Ovary (tissue), 9 donors: ENCODE data around the gene SLC12A2. TPM values are rescaled to one million over a fixed set of nuclear protein-coding genes. Genes with fewer than 3 reads are reported as not detected.
A peak's percentile ranks its signal among the peaks of the same experiment; 100 is the strongest.

Source experiments
- DNase-seq, 5 donors: peaks; one replicate each; pipeline ENCODE4 v3.0.0-alpha.2; 2019 to 2020
- H3K27ac ChIP-seq, 2 donors: fragments of 200-600 bp; one replicate each; pipeline versions ENCODE4 v1.5.1 to v1.8.0; 2019 to 2022
- H3K27me3 ChIP-seq: fragments of 200-600 bp; one replicate; pipeline ENCODE4 v1.8.0; 2022
- H3K36me3 ChIP-seq: fragments of 200-600 bp; sonication (generic); one replicate; pipeline ENCODE4 v1.5.1; 2019
- H3K4me1 ChIP-seq: one replicate; pipeline ENCODE4 v1.8.1; 2013; ENCODE audit warnings: mild to moderate bottlenecking, moderate library complexity; ENCODE audit not compliant: insufficient read depth
- H3K4me3 ChIP-seq: fragments of 200-600 bp; sonication (generic); one replicate; pipeline ENCODE4 v1.5.1; 2017
- H3K9me3 ChIP-seq, 2 donors: fragments of 200-600 bp in 1 of 2; sonication (generic) in 1 of 2; one replicate each; pipeline versions ENCODE4 v1.5.1 to v1.8.1; 2013 to 2019; ENCODE audit warnings: mild to moderate bottlenecking in 1 of 2, moderate library complexity in 1 of 2
- EP300 ChIP-seq: sonication (generic); formaldehyde crosslinking; IDR thresholded peaks from one replicate; pipeline ENCODE4 v1.6.1; 2017; ENCODE audit warnings: antibody characterized with exemption
- POLR2A ChIP-seq: fragments of 450-650 bp; IDR thresholded peaks from one replicate; pipeline ENCODE4 v1.6.1; 2017; ENCODE audit warnings: antibody characterized with exemption, mild to moderate bottlenecking, moderate library complexity
- WGBS, 3 donors: extraction: QIAGEN DNeasy Blood & Tissue Kit in 1 of 3; methylation state at CpG; one replicate each; pipeline versions ENCODE4 v1.1.5 to v1.1.7; 2013 to 2017; 5-methylcytosine and 5-hydroxymethylcytosine counted together
- intact Hi-C, 4 donors: fragments of 100-400 bp; cut with DNase I; formaldehyde crosslinking; loops; one replicate each; pipeline versions ENCODE4 v1.11.0 to v1.15.1; 2022 to 2023
- polyA plus RNA-seq, 2 donors: library from polyadenylated mRNA; stranded (reverse); fragments of 200-250 nt in 1 of 2; fragments of 350-450 nt in 1 of 2; fragmentation: Illumina TruSeq in 1 of 2; extraction: RNeasy Lipid Tissue Mini Kit (QIAGEN cat#74804) in 1 of 2; gene quantifications; one replicate each; pipeline ENCODE4 v1.2.3, GENCODE V29; 2013 to 2014
- total RNA-seq, 7 donors: library from RNA; depleted of rRNA in 2 of 7; stranded (reverse); fragments of >200 nt in 2 of 7; fragmentation: NEBNext Ultra II Directional in 3 of 7; extraction: Animal tissue kit (Norgen Biotek cat#: 25700) in 3 of 7; gene quantifications; one replicate each; pipeline versions ENCODE4 v1.1.0 to v1.2.4, GENCODE V29; 2016 to 2023
- TF ChIP-seq, protein P1 (sequence below), 3 donors: fragments of 450-650 bp in 2 of 3; fragments of 200-600 bp in 1 of 3; IDR thresholded peaks; one replicate each; pipeline versions ENCODE4 v1.5.1 to v1.8.0; 2016 to 2022; ENCODE audit warnings: antibody characterized with exemption in 3 of 3, mild to moderate bottlenecking in 1 of 3
- donor health status: DM: no; HTN: no; CAD: no; lungs with moderate emphysema.
- donor health status: DM: no; HTN: no; CAD: no.
- donor health status: Bipolar disorder and iron deficiency.
- donor health status: DM: yes; HTN: yes; CAD: no.
- donor health status: DM: no; HTN: no; CAD: no.
- donor health status: DM: yes; HTN: yes; CAD: no.

The SLC12A2 gene
- total and polyA plus RNA-seq, 9 donors: 7.0 to 31.6 (median 20.5) TPM

DNA sequence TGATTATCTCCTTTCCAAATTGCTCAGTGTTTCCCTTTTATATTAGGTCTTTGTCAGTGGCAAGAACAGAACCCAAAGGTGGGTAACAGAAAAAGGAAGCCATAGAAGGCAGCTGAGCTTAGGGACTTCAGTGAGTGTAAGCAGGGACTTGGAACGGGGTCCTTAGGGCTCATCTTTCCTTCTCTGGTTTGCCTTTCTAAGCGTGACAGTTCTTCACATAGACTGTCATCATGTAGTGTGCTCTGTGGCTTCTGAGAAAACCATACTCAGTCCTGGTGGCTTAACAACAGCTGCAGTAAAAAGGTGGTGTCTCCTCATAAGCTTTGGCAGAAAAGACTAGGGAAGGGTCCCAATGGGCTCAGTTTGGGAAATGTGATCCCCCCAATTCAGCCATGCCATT, 108.8 kb downstream of the SLC12A2 start:
- 91 to 96% (median 94%) methylated on average over 2 of the region's 2 CpGs for WGBS, 3 donors
- Histone ChIP-seq H3K27ac (no peak overlapping the region), H3K36me3 (no peaks in the 10 kb centered on the region), H3K9me3 (no peaks in the 10 kb centered on the region), H3K27me3 (no peaks in the 10 kb centered on the region), H3K4me3 (no peak overlapping the region), H3K4me1 (peaks cover 3% of the 10 kb centered on the region)
- DNase-seq: no peak
- intact Hi-C loops: loop anchor here in 1 of 4 donors (10.0 kb wide), 1 partner anchor 108 kb away; the partner anchor contains the start of gene SLC12A2
- TF ChIP-seq EP300 (no peak), POLR2A (no peak)
- TF ChIP-seq, protein P1, sequence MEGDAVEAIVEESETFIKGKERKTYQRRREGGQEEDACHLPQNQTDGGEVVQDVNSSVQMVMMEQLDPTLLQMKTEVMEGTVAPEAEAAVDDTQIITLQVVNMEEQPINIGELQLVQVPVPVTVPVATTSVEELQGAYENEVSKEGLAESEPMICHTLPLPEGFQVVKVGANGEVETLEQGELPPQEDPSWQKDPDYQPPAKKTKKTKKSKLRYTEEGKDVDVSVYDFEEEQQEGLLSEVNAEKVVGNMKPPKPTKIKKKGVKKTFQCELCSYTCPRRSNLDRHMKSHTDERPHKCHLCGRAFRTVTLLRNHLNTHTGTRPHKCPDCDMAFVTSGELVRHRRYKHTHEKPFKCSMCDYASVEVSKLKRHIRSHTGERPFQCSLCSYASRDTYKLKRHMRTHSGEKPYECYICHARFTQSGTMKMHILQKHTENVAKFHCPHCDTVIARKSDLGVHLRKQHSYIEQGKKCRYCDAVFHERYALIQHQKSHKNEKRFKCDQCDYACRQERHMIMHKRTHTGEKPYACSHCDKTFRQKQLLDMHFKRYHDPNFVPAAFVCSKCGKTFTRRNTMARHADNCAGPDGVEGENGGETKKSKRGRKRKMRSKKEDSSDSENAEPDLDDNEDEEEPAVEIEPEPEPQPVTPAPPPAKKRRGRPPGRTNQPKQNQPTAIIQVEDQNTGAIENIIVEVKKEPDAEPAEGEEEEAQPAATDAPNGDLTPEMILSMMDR (IDR thresholded peaks at IDR 0.05): no peak

DNA sequence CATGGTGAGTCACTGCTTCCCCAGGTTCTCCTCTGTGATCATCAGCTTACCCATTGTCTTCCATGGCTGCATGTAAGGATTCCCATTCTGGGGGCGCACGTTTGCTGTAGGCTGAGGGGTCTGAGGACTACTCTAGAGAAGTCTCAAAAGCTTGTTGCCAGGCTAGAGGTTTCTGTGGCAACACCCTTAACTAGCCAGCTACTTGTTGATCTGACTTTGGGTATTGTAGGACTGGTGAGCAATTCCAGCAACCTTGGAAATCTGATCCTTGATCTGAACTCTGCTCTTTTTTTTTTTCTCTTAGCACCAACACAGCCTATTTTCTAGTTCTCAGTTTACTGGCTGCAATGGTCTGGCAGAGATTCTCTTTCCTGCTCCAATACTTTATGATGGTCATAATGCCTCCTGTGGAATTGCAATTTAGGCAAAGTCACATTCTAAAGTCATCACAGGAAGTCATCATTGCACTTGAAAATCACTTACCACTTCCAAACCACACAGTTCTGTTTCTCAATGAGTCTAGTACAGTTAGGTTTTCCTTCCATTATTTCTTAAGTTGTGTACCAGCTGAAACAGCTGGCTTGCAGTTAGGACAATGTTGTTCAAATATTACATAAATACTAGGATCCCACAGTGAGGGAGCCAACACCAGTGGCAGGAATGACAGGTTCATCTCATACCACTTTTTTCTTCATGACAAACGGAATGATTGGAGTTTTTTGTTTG, 110.3 kb downstream of the SLC12A2 start:
- TF ChIP-seq EP300 (no peak), POLR2A (no peak)
- TF ChIP-seq, protein P1 (IDR thresholded peaks at IDR 0.05): no peak
- H3K9me3 ChIP-seq: no peaks in the 10 kb centered on the region
- peaks cover 7% of the 10 kb centered on the region for H3K4me1 ChIP-seq
- H3K27ac ChIP-seq: no peak overlapping the region
- H3K36me3 ChIP-seq: no peaks in the 10 kb centered on the region
- WGBS, 3 donors: 90 to 97% (median 95%) methylated on average over 3 of the region's 3 CpGs
- H3K4me3 ChIP-seq: no peak overlapping the region
- no peaks in the 10 kb centered on the region for H3K27me3 ChIP-seq
- intact Hi-C loops: loop anchor here in 1 of 4 donors (10.0 kb wide), 1 partner anchor 109 kb away; the partner anchor contains the start of gene SLC12A2
- DNase-seq: no peak

DNA sequence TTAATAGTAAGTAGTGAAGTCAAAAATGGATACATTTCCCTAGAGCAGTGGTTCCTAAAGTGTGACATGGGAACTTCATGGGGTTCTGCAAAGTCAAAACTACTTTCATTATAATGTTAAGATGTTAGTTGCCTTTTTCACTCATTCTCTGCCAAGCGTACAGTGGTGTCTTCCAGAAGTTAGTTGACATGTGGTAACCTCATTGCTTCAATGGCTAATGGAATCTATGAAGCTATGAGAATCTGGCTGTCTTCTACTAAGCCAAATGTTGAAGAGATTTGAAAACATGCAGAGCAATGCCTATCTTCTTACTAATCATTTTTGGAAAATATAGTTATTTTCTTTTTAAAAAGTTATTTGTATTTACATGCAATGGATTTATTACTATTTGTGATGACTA, 111.8 kb downstream of the SLC12A2 start:
- DNase-seq: no peak
- no peaks in the 10 kb centered on the region for H3K9me3 ChIP-seq
- no peaks in the 10 kb centered on the region for H3K27me3 ChIP-seq
- no peaks in the 10 kb centered on the region for H3K36me3 ChIP-seq
- WGBS, 3 donors: 94 to 98% (median 98%) methylated on average over 1 of the region's 1 CpG
- intact Hi-C loops: loop anchor here in 2 of 4 donors (5.0 to 10.0 kb wide), 2 partner anchors 111 to 633 kb away; partner anchors contain the start of gene SLC12A2 (in 1 of the 2)
- H3K27ac ChIP-seq: no peak overlapping the region
- TF ChIP-seq POLR2A: no peak
- TF ChIP-seq EP300: no peak
- TF ChIP-seq, protein P1 (IDR thresholded peaks at IDR 0.05): no peak
- no peak overlapping the region for H3K4me3 ChIP-seq
- peaks cover 7% of the 10 kb centered on the region for H3K4me1 ChIP-seq

DNA sequence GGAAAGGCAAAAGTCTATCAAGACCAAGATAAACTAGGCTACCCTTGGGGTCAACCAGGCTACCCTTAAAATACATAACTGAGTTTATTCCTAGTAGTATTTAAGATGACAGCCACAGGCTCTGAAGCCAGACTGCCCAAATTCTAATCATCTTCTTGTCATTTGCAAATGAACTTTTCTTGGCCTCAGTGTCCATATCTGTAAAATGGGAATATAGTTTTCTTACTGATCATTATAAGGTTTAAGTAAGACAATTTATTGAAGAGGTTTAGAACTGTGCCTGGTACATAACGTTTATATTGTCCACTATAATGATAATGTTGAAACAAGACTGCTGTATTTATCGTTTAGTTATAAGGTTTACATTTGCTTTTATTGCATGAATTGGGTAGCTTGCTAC, 112.5 kb downstream of the SLC12A2 start:
- intact Hi-C loops: loop anchor here in 2 of 4 donors (5.0 to 10.0 kb wide), 2 partner anchors 111 to 634 kb away; partner anchors contain the start of gene SLC12A2 (in 1 of the 2)
- DNase-seq: no peak
- 81 to 86% (median 84%) methylated on average over 2 of the region's 2 CpGs for WGBS, 3 donors
- Histone ChIP-seq H3K4me3 (no peak overlapping the region), H3K36me3 (no peaks in the 10 kb centered on the region), H3K4me1 (peaks cover 7% of the 10 kb centered on the region), H3K27me3 (no peaks in the 10 kb centered on the region), H3K9me3 (no peaks in the 10 kb centered on the region), H3K27ac (peak overlapping the region in 1 of 2 donors; percentile 73)
- TF ChIP-seq, protein P1 (IDR thresholded peaks at IDR 0.05): no peak
- no peak for TF ChIP-seq POLR2A
- no peak for TF ChIP-seq EP300
